Immature natural killer cell (primary cell): ENCODE measurements around the gene PLEKHG4. TPM values are rescaled to one million over a fixed set of nuclear protein-coding genes. Genes with fewer than 3 reads are reported as not detected.

ENCODE experiments used
- DNase-seq, 3 donors: peaks; one replicate each; pipeline ENCODE4 v3.0.0; 2022; ENCODE audit warnings: mixed read lengths in 1 of 3
- H3K27ac Mint-ChIP-seq, 6 donors: one replicate each; pipeline ENCODE4 v1.8.0; 2020; ENCODE audit warnings: mixed read lengths in 6 of 6, mild to moderate bottlenecking in 5 of 6, inconsistent platforms in 4 of 6, moderate library complexity in 3 of 6
- H3K27me3 Mint-ChIP-seq, 3 donors: one replicate each; pipeline ENCODE4 v1.8.0; 2020 to 2021; ENCODE audit warnings: low read depth in 3 of 3, mild to moderate bottlenecking in 3 of 3, mixed read lengths in 3 of 3, moderate library complexity in 3 of 3, inconsistent platforms in 1 of 3
- H3K36me3 Mint-ChIP-seq, 3 donors: one replicate each; pipeline ENCODE4 v1.8.0; 2020; ENCODE audit warnings: mixed read lengths in 3 of 3, inconsistent platforms in 2 of 3, mild to moderate bottlenecking in 2 of 3
- H3K4me1 Mint-ChIP-seq, 2 donors: one replicate each; pipeline ENCODE4 v1.8.0; 2020; ENCODE audit warnings: inconsistent platforms in 2 of 2, mild to moderate bottlenecking in 2 of 2, mixed read lengths in 2 of 2, moderate library complexity in 1 of 2
- H3K4me3 Mint-ChIP-seq, 5 donors: one replicate each; pipeline ENCODE4 v1.8.0; 2020; ENCODE audit warnings: mild to moderate bottlenecking in 5 of 5, mixed read lengths in 5 of 5, inconsistent platforms in 3 of 5, moderate library complexity in 3 of 5
- H3K9me3 Mint-ChIP-seq, 6 donors: one replicate each; pipeline ENCODE4 v1.8.0; 2020; ENCODE audit warnings: mild to moderate bottlenecking in 6 of 6, mixed read lengths in 6 of 6, inconsistent platforms in 4 of 6, moderate library complexity in 3 of 6
- polyA plus RNA-seq, 3 donors: library from polyadenylated mRNA; unstranded; fragments of 300-500 nt; fragmentation: Illumina TruSeq; gene quantifications; one replicate each; pipeline ENCODE4 v1.2.3, GENCODE V29; 2021

Gene PLEKHG4
- polyA plus RNA-seq, 3 donors from 2014 or later: 3.7 to 8.1 (median 5.3) TPM

DNA sequence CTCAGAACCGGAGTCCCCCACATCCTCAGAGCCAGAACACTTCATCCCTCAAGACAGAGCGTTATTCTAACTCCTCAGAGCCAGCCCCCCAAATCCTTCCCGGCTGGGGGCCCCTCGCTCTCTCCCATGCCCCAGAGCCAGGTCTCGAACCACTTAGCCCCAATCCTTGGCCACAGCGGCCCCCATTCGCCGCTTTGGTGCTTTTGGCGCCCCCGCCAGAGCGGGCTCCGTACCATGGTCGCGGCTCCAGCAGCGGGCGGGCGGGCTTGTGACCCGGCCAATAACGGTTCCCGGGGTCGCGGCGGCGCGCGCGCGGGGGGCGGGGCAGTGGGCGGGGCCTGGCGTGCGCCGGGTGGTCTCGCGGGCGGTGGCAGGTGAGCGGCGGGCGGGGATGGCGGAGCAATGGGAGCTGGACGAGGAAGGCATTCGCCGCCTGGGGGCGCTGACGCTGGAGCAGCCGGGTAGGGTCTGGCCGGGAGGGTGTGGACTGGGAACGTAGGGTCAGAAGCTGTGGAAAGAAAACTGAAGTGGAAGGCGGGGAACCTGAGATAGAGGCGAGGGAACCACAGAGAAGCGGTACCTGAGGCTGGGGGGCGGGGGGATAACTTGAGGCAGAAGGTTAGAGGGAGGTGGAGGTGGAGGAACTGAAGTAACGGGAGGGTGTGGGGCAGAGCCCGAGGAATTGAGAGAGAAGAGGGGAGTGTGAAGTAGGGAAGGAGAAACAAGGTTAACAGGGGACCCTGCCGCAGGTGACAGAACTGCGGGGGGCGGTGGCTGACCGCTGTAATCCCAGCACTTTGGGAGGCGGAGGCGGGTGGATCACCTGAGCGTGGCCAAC, 47.4 kb downstream of the PLEKHG4 start, which contains the start of the genes KCTD19 and LRRC36:
KCTD19 (minus strand) TSS at position 270 of the 838 bp plus-strand sequence; CDS start at position 236, 34 bp downstream.
LRRC36 (plus strand) TSS at position 344 of the 838 bp plus-strand sequence; CDS start at position 392, 48 bp downstream.
- Mint-ChIP-seq H3K36me3 (no peaks in the 10 kb centered on the region), H3K9me3 (peaks cover 0 to 2% (median 0%) of the 10 kb centered on the region in 6 donors), H3K27ac (peak within 1 kb of the TSS in 4 of 6 donors; percentile 6 to 80 (median 54)), H3K27me3 (peaks cover 6 to 12% (median 10%) of the 10 kb centered on the region in 3 donors), H3K4me3 (peak within 1 kb of the TSS; percentile 87 to 93 (median 89)), H3K4me1 (peaks cover 11 to 14% of the 10 kb centered on the region in 2 donors)
- DNase-seq: peak; percentile 55 to 56 (median 56)

DNA sequence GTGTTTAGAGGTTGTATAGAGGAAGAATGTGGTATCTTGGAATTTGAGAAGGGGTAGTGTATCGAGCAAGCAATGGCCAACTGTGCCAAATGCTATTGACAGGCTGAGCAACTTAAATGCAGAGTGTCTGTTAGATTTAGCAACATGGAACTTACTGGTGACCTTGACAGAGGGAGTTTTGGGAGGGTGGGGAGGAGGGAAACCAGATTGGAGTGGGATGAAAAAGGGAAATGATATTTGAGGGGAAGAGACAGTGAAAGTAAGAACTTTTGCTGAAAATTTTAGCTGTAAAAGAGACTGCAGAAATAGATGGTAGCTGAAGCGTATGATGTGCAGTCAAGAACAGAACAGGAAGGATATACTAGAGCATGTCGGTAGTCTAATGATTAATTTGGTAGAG, 48.4 kb downstream of the PLEKHG4 start:
- Mint-ChIP-seq H3K27me3 (peaks cover 3 to 12% (median 10%) of the 10 kb centered on the region in 3 donors), H3K36me3 (no peaks in the 10 kb centered on the region), H3K4me1 (peaks cover 11 to 14% of the 10 kb centered on the region in 2 donors), H3K9me3 (peaks cover 0 to 2% (median 0%) of the 10 kb centered on the region in 6 donors), H3K4me3 (peak overlapping the region in 2 of 5 donors; percentile 29 to 59), H3K27ac (peak overlapping the region in 1 of 6 donors; percentile 6)
- no peak for DNase-seq

DNA sequence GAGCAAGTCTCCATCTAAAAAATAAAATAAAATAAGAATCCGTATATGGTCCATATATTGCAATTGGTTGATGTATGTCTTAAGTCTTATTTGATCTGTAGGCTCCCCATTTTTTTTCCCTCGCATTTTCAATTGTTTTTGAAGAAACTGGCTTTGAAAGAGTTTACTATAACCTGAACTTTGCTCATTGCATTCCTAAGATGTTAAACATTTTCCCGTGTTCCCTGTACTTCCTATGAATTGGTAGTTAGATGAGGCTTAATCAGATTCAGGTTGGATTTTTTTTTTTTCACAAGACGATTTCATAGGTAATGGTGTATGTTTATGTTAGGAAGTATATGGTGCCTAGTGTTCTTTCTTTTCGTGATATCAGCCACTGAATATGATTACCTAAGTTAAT, 50.6 kb downstream of the PLEKHG4 start:
- Mint-ChIP-seq H3K27ac (no peak overlapping the region), H3K9me3 (peaks cover 0 to 3% (median 0%) of the 10 kb centered on the region in 6 donors), H3K27me3 (peaks cover 3 to 12% (median 4%) of the 10 kb centered on the region in 3 donors), H3K4me1 (peaks cover 11 to 14% of the 10 kb centered on the region in 2 donors), H3K36me3 (no peaks in the 10 kb centered on the region), H3K4me3 (no peak overlapping the region)
- no peak for DNase-seq

DNA sequence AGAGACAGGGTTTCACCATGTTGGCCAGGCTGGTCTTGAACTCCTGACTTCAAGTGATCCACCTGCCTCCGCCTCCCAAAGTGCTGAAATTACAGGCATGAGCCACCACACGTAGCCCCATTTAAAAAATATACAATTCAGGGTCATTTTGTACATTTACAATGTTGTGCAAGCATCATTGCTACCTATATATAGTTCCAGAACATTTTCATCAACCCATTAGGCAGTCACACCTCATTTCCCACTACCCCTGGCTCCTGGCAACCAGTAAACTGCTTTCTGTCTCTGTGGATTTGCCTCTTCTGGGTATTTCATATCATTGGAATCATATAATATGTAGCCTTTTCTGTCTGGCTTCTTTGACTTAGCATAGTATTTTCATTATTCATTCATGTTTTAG, 54.0 kb downstream of the PLEKHG4 start:
- no peak overlapping the region for H3K4me3 Mint-ChIP-seq
- H3K36me3 Mint-ChIP-seq: no peaks in the 10 kb centered on the region
- no peak overlapping the region for H3K27ac Mint-ChIP-seq
- H3K27me3 Mint-ChIP-seq: peaks cover 2 to 7% (median 4%) of the 10 kb centered on the region in 3 donors
- H3K4me1 Mint-ChIP-seq: no peaks in the 10 kb centered on the region
- no peak for DNase-seq
- H3K9me3 Mint-ChIP-seq: peaks cover 0 to 9% (median 3%) of the 10 kb centered on the region in 6 donors

DNA sequence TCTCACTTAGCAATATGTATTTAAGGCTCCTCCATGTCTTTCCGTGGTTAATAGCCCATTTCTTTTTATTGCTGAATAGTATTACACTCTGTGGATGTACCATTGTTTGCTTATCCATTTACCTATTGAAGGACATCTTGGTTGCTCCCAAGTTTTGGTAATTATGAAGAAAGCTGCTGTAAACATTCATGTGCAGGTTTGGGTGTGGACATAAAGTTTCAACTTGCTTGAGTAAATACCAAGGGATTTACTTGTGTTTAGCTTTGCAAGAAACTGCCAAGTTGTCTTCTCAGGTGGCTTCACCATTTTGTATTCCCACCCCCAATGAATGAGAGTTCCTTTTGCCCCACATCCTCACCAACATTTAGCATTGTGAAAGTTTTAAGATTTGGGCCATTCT, 56.8 kb downstream of the PLEKHG4 start:
- no peaks in the 10 kb centered on the region for H3K36me3 Mint-ChIP-seq
- H3K27me3 Mint-ChIP-seq: peaks cover under 1 to 10% (median 2%) of the 10 kb centered on the region in 3 donors
- H3K4me3 Mint-ChIP-seq: no peak overlapping the region
- peaks cover 0 to 9% (median 2%) of the 10 kb centered on the region in 6 donors for H3K9me3 Mint-ChIP-seq
- no peak overlapping the region for H3K27ac Mint-ChIP-seq
- DNase-seq: no peak
- H3K4me1 Mint-ChIP-seq: no peaks in the 10 kb centered on the region

DNA sequence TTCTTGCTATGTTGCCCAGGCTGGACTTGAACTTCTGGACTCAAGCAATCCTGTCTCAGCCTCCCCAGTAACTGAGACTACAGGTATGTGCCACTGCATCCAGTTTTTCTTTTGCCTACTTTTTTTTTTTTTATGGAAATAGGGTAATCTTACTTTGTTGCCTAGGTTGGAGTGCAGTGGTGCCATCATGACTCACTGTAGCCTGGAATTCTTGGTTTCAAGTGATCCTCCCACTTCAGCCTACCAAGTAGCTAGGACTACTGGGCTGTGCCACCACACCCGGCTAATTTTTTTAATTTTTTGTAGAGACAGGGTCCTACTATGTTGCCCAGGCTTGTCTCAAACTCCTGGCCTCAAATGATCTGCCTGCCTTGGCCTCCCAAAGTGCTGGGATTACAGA, 57.3 kb downstream of the PLEKHG4 start:
- Mint-ChIP-seq H3K27ac (no peak overlapping the region), H3K4me1 (no peaks in the 10 kb centered on the region), H3K9me3 (peaks cover 0 to 9% (median 2%) of the 10 kb centered on the region in 6 donors), H3K4me3 (no peak overlapping the region), H3K27me3 (peaks cover 0 to 10% (median 2%) of the 10 kb centered on the region in 3 donors), H3K36me3 (no peaks in the 10 kb centered on the region)
- DNase-seq: no peak

Other genes with a start within 250 kb of the PLEKHG4 start
- gene PHAF1, start 169.6 kb upstream of the PLEKHG4 start, polyA plus RNA-seq: 10 to 100 TPM in 2 of 3 donors, 1 to 10 TPM in 1; 5.7 to 15.1 (median 14.4) TPM
- under 1 TPM in 2 of 3 donors, not detected in 1; 0.13 to 0.18 TPM for gene B3GNT9, start 128.5 kb upstream of the PLEKHG4 start, polyA plus RNA-seq
- 10 to 100 TPM; 44.9 to 53.7 (median 49.4) TPM for gene TRADD, start 119.6 kb upstream of the PLEKHG4 start, polyA plus RNA-seq
- 1 to 10 TPM; 3.8 to 7.4 (median 5.7) TPM for gene FBXL8, start 119.6 kb upstream of the PLEKHG4 start, polyA plus RNA-seq
- gene HSF4, start 114.8 kb upstream of the PLEKHG4 start, polyA plus RNA-seq: not detected
- gene NOL3, start 109.0 kb upstream of the PLEKHG4 start, polyA plus RNA-seq: under 1 TPM in 2 of 3 donors, not detected in 1; 0.18 to 0.47 TPM
- under 1 TPM in 1 of 3 donors, not detected in 2; 1.00 TPM for gene MATCAP1, start 95.6 kb upstream of the PLEKHG4 start, polyA plus RNA-seq
- gene EXOC3L1, start 89.4 kb upstream of the PLEKHG4 start, polyA plus RNA-seq: not detected
- 10 to 100 TPM; 42.7 to 85.3 (median 76.0) TPM for gene E2F4, start 87.4 kb upstream of the PLEKHG4 start, polyA plus RNA-seq
- gene ELMO3, start 80.4 kb upstream of the PLEKHG4 start, polyA plus RNA-seq: not detected
- 100 to 1,000 TPM; 104 to 154 (median 107) TPM for gene TMEM208, start 52.4 kb upstream of the PLEKHG4 start, polyA plus RNA-seq
- gene FHOD1, start 32.1 kb upstream of the PLEKHG4 start, polyA plus RNA-seq: 1 to 10 TPM; 3.5 to 8.2 (median 4.8) TPM
- under 1 TPM in 1 of 3 donors, not detected in 2; 0.46 TPM for gene SLC9A5, start 30.6 kb upstream of the PLEKHG4 start, polyA plus RNA-seq
- gene KCTD19, start 47.2 kb downstream of the PLEKHG4 start, polyA plus RNA-seq: not detected
- gene LRRC36, start 47.3 kb downstream of the PLEKHG4 start, polyA plus RNA-seq: not detected
- under 1 TPM in 2 of 3 donors, not detected in 1; 0.22 to 0.78 TPM for gene TPPP3, start 114.0 kb downstream of the PLEKHG4 start, polyA plus RNA-seq
- gene ZDHHC1, start 136.9 kb downstream of the PLEKHG4 start, polyA plus RNA-seq: under 1 TPM in 2 of 3 donors, not detected in 1; 0.64 to 0.71 TPM
- not detected for gene HSD11B2, start 151.6 kb downstream of the PLEKHG4 start, polyA plus RNA-seq
- 100 to 1,000 TPM; 192 to 330 (median 205) TPM for gene ATP6V0D1, start 201.6 kb downstream of the PLEKHG4 start, polyA plus RNA-seq
- gene AGRP, start 204.0 kb downstream of the PLEKHG4 start, polyA plus RNA-seq: not detected
- 1 to 10 TPM; 2.0 to 7.5 (median 3.3) TPM for gene RIPOR1, start 249.3 kb downstream of the PLEKHG4 start, polyA plus RNA-seq